Heart left ventricle (tissue), 16 donors: ENCODE measurements around the gene OPCML. TPM values are rescaled to one million over a fixed set of nuclear protein-coding genes. Genes with fewer than 3 reads are reported as not detected.

Experiments used
- ATAC-seq, 4 donors: fragments of 200-7000 bp; cut with Tn5 transposase; one replicate each; pipeline ENCODE4 v1.9.1; 2020 to 2022; ENCODE audit warnings: moderate library complexity in 4 of 4, mild to moderate bottlenecking in 3 of 4, moderate number of reproducible peaks in 1 of 4
- DNase-seq, 5 donors: peaks; one replicate each; pipeline ENCODE4 v3.0.0-alpha.2; 2020
- H3K27ac ChIP-seq, 12 donors: fragments of 200-600 bp; sonication (generic) in 4 of 12; one replicate each; pipeline versions ENCODE4 v1.5.0 to v1.8.0; 2016 to 2022; ENCODE audit warnings: mild to moderate bottlenecking in 2 of 12
- H3K27me3 ChIP-seq, 9 donors: fragments of 200-600 bp; sonication (generic) in 2 of 9; one replicate each; pipeline versions ENCODE4 v1.5.1 to v1.8.0; 2016 to 2022; ENCODE audit warnings: mild to moderate bottlenecking in 3 of 9
- H3K36me3 ChIP-seq, 9 donors: fragments of 200-600 bp; sonication (generic) in 2 of 9; one replicate each; pipeline versions ENCODE4 v1.5.0 to v1.8.0; 2018 to 2022; ENCODE audit warnings: mild to moderate bottlenecking in 2 of 9
- H3K4me1 ChIP-seq, 12 donors: fragments of 200-600 bp; sonication (generic) in 4 of 12; one replicate each; pipeline versions ENCODE4 v1.5.0 to v1.8.0; 2016 to 2022; ENCODE audit warnings: mild to moderate bottlenecking in 3 of 12
- H3K4me3 ChIP-seq, 12 donors: fragments of 200-600 bp; sonication (generic) in 4 of 12; one replicate each; pipeline versions ENCODE4 v1.5.0 to v1.8.0; 2017 to 2022; ENCODE audit warnings: mild to moderate bottlenecking in 9 of 12, moderate library complexity in 4 of 12
- H3K9me3 ChIP-seq, 12 donors: fragments of 200-600 bp; sonication (generic) in 4 of 12; one replicate each; pipeline versions ENCODE4 v1.5.0 to v1.8.0; 2016 to 2022; ENCODE audit warnings: mild to moderate bottlenecking in 1 of 12
- CTCF ChIP-seq, 12 donors: fragments of 200-600 bp; sonication (generic) in 4 of 12; IDR thresholded peaks; one replicate each; pipeline versions ENCODE4 v1.5.0 to v1.8.0; 2018 to 2022; ENCODE audit warnings: antibody characterized with exemption in 12 of 12, mild to moderate bottlenecking in 5 of 12
- POLR2A ChIP-seq, 2 donors: fragments of 450-650 bp; IDR thresholded peaks; one replicate each; pipeline ENCODE4 v1.6.1; 2017; ENCODE audit warnings: antibody characterized with exemption in 2 of 2, mild to moderate bottlenecking in 2 of 2, moderate library complexity in 2 of 2
- WGBS, 4 donors: extraction: QIAGEN DNeasy Blood & Tissue Kit in 2 of 4; methylation state at CpG; one replicate each; pipeline versions ENCODE4 v1.1.5 to v1.1.7; 2013 to 2018; 5-methylcytosine and 5-hydroxymethylcytosine counted together
- intact Hi-C, 10 donors: fragments of 100-400 bp; cut with DNase I; formaldehyde crosslinking; loops; one replicate each; pipeline versions ENCODE4 v1.11.1 to v1.14.2; 2022
- polyA plus RNA-seq, 2 donors: library from polyadenylated mRNA; stranded (reverse); fragments of 200-250 nt; gene quantifications; one replicate each; pipeline ENCODE4 v1.2.3, GENCODE V29; 2013
- total RNA-seq, 9 donors: library from RNA; depleted of rRNA in 2 of 9; stranded (reverse); fragments of >200 nt in 2 of 9; fragmentation: NEBNext Ultra II Directional in 3 of 9; extraction: Animal tissue kit (Norgen Biotek cat#: 25700) in 3 of 9; gene quantifications; one replicate each; pipeline versions ENCODE4 v1.1.0 to v1.2.4, GENCODE V29; 2016 to 2023
- donor health status: ischemic (EF 13 %, LVEDD 7.1; RV severe dilation, severe dysfunction).
- donor health status: healthy with polysubstance abuse.
- donor health status: DM: no; HTN: yes; CAD: no.
- donor health status: DM: no; HTN: no; CAD: no.
- donor health status: ischemic (EF 25% LVEDD 6.9; RV normal size, moderate dysfunction).
- donor health status: ischemic (EF 25% LVEDD 5.7; RV mildly dilated, moderate dysfunction).
- donor health status: healthy.
- donor health status: DM: yes; HTN: yes; CAD: no.
- donor health status: ischemic (EF 35%, LVEDD 5.7; RV mildly dilated, moderate dysfunction).
- donor health status: nonischemic (EF 11% LVEDD 7.7; RV severe dilation, severe dysfunction).
- donor health status: DM: yes; HTN: yes; CAD: no.
- donor health status: PGD.
- donor health status: ischemic (EF 29% LVEDD 5.4; RV normal size, mild dysfunction).
- donor health status: nonischemic (EF 23%, LVEDD 6.1; RV moderate dilation, normal function).

Gene OPCML
- total and polyA plus RNA-seq, 11 donors = 0.04 to 1.3 (median 0.23) TPM; not detected in 3

GRCh38 chr11:133133050-133133449 lies 399.3 kb downstream of the OPCML start:
- WGBS, 4 donors = 63 to 74% (median 65%) methylated on average over 3 of the region's 3 CpGs
- Histone ChIP-seq H3K4me3 (no peak overlapping the region), H3K27me3 (peaks cover 0 to 22% (median 0%) of the 10 kb centered on the region in 9 donors), H3K36me3 (no peaks in the 10 kb centered on the region), H3K27ac (no peak overlapping the region), H3K4me1 (peaks cover 0 to 10% (median 0%) of the 10 kb centered on the region in 12 donors), H3K9me3 (no peaks in the 10 kb centered on the region)
- TF ChIP-seq CTCF (IDR thresholded peaks at IDR 0.05) = no peak
- TF ChIP-seq POLR2A (IDR thresholded peaks at IDR 0.05) = no peak
- ATAC-seq (no peak), DNase-seq (no peak)
- intact Hi-C loops = loop anchor here in 4 of 10 donors (5.0 to 10.0 kb wide), 3 partner anchors 692 to 704 kb away; no protein-coding TSS in a partner anchor

- H3K36me3 ChIP-seq = no peaks in the 10 kb centered on the region
- DNase-seq = no peak
- no peaks in the 10 kb centered on the region for H3K9me3 ChIP-seq
- no peak for ATAC-seq
- intact Hi-C loops = no loop called here
- no peaks in the 10 kb centered on the region for H3K4me1 ChIP-seq
- H3K27ac ChIP-seq = no peak overlapping the region
- WGBS, 4 donors = 73 to 79% (median 78%) methylated on average over 7 of the region's 7 CpGs
- H3K27me3 ChIP-seq = peaks cover 0 to 19% (median 0%) of the 10 kb centered on the region in 9 donors
- H3K4me3 ChIP-seq = no peak overlapping the region
- TF ChIP-seq CTCF (IDR thresholded peaks at IDR 0.05) (no peak), POLR2A (IDR thresholded peaks at IDR 0.05) (no peak)
These were observed 404.6 kb downstream of the OPCML start for GRCh38 chr11:133127741-133128140.

- no peak overlapping the region for H3K4me3 ChIP-seq
- DNase-seq (no peak), ATAC-seq (no peak)
- peaks cover 0 to 12% (median 0%) of the 10 kb centered on the region in 9 donors for H3K27me3 ChIP-seq
- no peak for TF ChIP-seq CTCF (IDR thresholded peaks at IDR 0.05)
- TF ChIP-seq POLR2A (IDR thresholded peaks at IDR 0.05) = no peak
- H3K4me1 ChIP-seq = peaks cover 0 to 9% (median 0%) of the 10 kb centered on the region in 12 donors
- no peaks in the 10 kb centered on the region for H3K9me3 ChIP-seq
- 55 to 74% (median 61%) methylated on average over 4 of the region's 4 CpGs for WGBS, 4 donors
- H3K27ac ChIP-seq = no peak overlapping the region
- no peaks in the 10 kb centered on the region for H3K36me3 ChIP-seq
- intact Hi-C loops = no loop called here
These were observed 408.5 kb downstream of the OPCML start for GRCh38 chr11:133123796-133124195.

GRCh38 chr11:133123366-133123765 lies 408.9 kb downstream of the OPCML start:
- H3K9me3 ChIP-seq = no peaks in the 10 kb centered on the region
- intact Hi-C loops = no loop called here
- peaks cover 0 to 12% (median 0%) of the 10 kb centered on the region in 9 donors for H3K27me3 ChIP-seq
- no peak for ATAC-seq
- 71 to 76% (median 75%) methylated on average over 7 of the region's 7 CpGs for WGBS, 4 donors
- H3K36me3 ChIP-seq = no peaks in the 10 kb centered on the region
- H3K4me1 ChIP-seq = peaks cover 0 to 13% (median 0%) of the 10 kb centered on the region in 12 donors
- no peak overlapping the region for H3K4me3 ChIP-seq
- DNase-seq = no peak
- TF ChIP-seq CTCF (IDR thresholded peaks at IDR 0.05) (no peak), POLR2A (IDR thresholded peaks at IDR 0.05) (no peak)
- H3K27ac ChIP-seq = no peak overlapping the region
